ENCODE data around the gene TOX2.

The TOX2 gene

DNA sequence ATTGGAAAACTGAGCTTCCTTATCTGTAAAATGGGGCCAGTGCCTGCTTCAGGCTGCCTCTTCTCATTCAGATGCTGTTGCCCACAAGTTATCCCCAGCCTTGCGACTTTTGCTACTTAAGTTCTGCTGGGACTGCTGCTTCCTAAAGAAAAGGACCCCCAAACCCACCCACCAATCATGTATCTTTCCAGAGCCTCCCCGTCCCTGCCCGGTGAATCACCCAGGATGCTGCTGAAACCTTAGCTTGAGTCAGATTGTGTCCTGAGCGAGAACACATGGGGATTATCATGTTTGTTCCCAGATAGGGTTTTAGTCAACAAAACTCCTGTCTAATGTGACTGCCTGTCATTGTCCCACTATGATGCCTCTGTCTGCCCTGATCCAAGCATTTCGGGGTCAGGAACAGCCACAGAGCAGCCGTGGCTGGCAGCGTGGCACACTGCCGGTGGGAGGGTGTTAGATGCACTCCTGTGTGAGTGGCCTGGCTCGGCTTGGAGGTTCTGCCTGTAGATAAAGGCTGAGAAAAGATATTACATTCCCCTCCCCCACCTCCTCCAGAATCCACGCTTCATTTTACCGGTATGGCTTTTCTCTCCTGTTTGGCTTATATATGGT, 79.9 kb downstream of the TOX2 start:
- in situ Hi-C loops (cut with HindIII; ENCODE audit: low sequenced_read_pairs): no loop called here

DNA sequence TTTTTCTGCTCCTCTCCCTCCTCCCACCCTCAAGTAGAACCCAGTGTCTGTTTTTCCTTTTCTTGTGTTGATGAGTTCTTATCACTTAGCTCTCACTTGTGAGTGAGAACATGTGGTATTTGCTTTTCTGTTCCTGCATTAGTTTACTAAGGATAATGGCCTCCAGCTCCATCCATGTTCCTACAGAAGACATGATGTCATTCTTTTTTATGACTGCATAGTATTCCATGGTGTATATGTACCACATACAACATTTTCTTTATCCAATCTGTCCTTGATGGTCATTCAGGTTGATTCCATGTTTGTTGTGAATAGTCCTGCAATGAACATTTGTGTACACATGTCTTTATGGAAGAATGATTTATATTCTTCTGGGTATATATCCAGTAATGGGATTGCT, 81.0 kb downstream of the TOX2 start:
- in situ Hi-C loops (cut with HindIII; ENCODE audit: low sequenced_read_pairs): no loop called here

DNA sequence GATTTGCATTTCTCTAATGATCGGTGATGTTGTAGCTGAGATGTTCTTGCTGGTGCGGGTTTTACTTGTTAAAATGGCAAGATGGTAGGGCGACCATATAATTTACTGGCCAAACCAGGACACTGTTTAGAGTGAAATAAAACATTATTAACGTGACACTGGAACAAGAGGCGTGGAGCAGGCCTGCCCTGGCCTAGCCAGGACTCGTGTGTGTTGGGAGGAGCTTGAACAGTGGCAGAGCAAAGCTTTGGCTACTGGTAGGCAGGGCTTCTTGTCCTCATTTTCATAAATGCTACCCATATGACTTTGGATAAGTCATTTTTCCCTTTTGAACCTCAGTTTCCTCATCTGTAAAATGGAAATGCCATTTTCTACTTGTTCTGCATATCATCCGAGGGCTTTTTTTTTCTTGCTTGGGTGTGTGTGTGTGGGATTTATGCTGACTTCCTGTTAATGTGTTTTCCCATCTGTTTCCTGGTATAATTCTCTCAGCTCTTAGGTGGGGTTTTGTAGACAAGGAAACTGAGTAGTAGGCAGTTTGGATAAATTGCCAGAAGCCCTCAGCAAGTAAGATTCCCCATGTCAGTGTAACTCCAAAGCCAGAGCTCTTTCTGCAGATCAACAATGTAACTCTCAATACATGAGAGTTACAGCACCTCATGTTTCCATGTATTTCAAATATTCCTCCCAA, 81.7 kb downstream of the TOX2 start:
- in situ Hi-C loops (cut with HindIII; ENCODE audit: low sequenced_read_pairs): no loop called here

DNA sequence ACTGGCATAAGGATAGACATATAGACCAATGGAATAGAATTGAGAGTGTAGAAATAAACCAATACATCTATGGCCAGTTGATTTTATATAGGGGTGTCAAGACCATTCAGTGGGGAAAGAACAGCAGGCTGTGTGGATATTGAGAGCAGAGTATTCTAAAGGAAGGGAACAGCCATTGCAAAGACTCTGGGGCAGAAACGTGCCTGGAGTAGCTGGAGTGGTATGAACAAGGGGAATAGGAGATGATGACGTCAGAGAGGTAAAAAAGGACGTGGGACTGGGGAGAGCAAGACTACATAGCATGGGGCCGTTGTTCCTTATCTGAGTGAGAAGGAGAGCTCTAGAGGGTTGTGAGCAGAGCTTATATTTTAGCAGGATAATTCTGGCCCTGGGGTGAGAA, 85.2 kb downstream of the TOX2 start:
- in situ Hi-C loops (cut with HindIII; ENCODE audit: low sequenced_read_pairs): no loop called here

DNA sequence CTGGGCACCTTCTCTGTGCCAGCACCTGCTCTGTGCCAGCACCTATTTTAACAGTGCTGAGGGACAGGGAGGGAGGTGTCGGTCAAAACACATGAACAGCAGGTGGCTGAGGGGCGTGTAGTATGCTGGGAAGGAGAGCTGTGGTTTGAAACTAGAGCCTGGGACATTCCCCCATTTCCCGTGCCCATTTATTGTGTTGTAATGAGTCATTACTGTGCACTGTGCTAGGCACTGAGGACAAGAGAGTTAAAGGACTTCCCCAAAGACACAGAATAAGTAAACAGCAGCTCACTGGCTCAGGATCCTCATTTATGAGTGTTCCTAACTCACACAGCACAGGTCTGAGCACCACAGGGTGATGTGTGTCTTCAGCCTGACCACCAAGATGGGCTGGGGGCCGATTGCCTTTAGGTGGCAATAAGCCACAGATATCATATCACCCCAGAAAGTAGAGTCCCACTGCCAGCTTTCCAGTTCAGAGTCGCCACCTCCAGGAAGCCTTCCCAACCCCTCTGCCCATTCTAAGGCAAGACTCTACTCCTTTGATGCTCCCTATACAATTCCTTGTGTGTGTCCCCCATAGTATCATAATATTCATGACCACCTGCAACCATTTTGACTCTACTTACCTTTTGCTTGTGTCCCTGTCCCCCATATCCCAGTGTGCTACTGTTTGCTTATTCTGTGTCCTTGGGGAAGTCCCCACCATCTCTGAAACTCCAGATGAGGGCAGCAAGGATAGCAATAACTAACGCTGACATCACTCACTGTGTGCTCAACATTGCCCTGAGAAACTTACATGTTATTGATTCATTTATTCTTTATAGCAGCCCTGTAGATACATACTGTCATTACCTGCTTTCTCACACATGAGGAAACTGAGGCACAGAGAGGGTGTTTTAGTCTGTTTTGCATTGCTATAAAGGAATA, 87.3 kb downstream of the TOX2 start:
- in situ Hi-C loops (cut with HindIII; ENCODE audit: low sequenced_read_pairs): no loop called here

DNA sequence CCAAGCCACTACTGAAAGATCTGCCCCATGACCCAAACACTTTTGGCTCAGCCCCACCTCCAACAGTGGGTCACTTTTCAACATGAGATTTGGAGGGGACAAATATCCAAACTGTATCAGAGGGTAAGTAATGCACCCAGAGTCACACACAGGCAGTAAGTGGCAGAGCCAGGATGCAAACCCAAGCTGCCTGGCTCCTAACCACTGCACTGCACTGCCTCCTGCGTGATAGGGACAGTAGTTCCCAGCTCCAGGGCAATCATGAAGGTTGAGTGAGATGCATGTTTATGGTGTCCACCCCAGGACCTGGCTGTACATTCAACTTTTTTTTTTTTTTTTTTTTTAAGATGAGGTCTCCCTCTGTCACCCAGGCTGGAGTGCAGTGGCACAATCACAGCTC, 88.2 kb downstream of the TOX2 start:
- in situ Hi-C loops (cut with HindIII; ENCODE audit: low sequenced_read_pairs): no loop called here

DNA sequence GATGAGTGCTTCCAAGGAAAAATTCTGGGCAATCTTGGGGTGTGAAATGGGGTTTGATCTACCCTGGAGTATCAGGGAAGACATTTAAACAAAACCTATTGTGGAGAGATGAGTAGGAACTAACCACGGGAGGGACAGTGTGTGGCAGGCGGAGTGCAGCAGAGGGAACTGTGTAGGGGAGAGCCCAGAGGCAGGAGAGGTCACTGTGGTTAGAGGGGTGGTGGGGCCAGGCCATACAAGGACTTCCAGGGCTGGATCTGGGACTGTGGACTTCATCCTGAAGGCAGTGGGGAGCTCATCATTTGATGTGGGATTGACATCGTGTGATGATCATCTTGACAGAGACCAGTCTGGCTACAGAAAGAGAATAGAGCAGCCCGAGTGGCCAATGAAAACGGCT, 89.0 kb downstream of the TOX2 start:
- in situ Hi-C loops (cut with HindIII; ENCODE audit: low sequenced_read_pairs): no loop called here

DNA sequence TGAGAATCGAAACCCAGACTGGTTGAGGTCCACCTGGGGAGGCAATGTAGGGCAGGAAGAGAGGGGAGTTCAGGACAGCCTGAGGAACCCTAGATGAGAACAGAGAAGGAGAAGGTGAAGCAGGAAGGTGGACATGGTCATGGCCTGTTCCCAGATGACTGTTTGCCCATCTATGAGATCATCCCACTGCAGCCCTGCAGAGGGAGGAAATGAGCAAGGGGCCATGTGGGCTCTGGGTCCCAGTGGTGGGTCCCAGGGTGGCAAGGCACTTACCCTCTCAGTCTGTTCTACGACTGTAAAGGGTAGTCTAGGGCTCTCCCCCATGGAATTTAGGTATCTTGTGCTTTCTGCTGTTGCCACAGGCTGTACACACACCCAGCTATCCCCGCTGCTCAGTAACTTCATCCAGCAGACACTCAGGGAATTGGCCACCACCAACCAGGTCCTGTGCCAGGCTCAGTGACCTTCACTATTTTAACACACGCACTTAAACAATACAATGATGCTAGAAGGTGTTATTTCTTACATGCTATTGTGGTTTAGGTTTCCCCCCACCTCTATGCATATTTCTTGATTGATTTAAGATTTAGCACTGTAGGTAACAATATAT, 89.8 kb downstream of the TOX2 start:
- in situ Hi-C loops (cut with HindIII; ENCODE audit: low sequenced_read_pairs): no loop called here

DNA sequence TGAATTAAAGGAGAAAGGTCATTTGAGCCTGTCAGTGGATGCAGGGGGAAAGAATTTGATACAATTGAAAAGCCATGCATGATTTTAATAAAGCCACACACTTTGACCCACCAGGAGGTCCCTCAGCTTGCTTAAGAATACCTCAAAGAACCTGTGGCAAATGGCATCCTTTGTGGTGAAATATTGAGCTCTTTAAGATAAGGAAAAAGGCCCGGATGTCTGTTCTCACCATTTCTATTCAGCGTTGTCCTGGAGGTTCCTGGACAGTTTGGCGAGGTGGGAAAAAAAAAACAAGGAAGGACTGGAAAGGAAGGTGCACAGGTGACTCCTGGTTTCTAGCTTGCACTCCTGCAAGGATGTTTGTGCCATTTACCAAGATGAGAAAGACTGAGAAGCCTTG, 91.0 kb downstream of the TOX2 start:
- in situ Hi-C loops (cut with HindIII; ENCODE audit: low sequenced_read_pairs): no loop called here

DNA sequence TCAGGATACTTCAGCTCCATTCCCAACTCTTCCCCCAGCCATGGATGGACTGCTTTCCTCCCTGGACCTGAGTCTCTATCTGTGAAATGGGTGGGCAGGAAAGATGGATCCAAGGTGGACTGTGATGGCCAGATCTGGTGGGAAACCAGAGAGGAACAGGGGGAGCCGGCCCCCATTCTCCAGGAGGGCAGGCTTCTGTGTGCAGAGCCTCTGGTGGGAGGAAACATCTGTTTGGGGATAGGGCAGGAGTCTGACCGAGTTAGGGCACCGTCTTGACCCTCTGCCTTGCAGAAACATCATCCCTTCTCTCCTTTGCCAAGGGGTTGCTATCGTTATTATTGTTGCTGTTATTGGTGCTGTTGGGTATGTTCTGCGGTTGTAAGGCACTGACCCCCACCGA, 91.5 kb downstream of the TOX2 start:
- in situ Hi-C loops (cut with HindIII; ENCODE audit: low sequenced_read_pairs): no loop called here

DNA sequence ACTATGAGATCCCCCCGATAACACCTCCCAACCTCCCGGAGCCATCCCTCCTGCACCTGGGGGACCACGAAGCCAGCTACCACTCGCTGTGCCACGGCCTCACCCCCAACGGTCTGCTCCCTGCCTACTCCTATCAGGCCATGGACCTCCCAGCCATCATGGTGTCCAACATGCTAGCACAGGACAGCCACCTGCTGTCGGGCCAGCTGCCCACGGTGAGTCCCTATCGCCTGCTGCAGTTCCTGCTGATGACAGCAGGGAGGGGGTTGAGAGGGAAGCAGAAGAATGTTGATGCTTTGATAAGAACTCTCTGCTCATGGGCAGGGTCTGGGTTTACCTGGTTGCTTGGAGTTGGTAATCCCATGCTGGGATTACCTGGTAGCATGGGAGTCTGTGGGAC, 91.9 kb downstream of the TOX2 start:
- in situ Hi-C loops (cut with HindIII; ENCODE audit: low sequenced_read_pairs): no loop called here

DNA sequence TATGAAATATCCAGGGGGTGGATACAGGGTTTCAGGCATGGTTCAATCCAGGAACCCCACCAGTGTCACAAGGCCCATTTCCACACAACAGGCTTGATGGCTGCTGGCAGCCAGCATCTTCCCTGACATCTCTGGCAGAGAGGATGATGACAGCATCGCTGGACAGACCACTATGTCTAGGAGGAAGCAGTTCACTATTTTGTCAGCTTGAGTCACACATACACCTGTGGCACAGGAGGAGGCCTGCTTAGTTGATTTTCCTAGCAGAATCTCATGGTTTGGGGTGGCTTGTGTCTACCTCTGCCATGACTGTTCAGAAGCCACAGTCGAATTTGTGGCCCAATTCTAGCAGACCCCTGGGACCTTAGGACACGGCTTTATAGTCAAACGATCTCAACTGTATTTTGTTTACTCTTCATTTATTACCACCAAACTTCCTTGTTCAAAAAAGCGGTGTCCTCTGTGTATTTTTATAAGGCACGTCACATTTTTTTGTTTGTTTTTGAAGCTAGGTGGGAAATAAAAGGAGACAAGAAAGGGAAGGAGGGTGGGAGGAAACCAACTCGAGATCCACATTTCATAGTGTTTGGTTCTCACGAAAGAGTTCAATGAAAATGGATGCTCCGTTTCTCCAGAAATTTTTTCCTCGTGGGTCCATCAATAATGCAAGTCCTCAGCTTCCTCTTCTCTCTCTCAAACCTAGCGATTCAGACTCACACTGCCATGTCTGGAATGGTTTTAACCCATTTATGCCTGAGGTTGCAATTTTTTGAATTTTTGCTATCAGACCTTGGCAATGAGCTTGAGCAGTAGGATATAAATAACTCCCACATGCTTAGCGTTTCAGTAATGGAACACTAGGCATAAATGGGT, 94.4 kb downstream of the TOX2 start:
- in situ Hi-C loops (cut with HindIII; ENCODE audit: low sequenced_read_pairs): no loop called here

DNA sequence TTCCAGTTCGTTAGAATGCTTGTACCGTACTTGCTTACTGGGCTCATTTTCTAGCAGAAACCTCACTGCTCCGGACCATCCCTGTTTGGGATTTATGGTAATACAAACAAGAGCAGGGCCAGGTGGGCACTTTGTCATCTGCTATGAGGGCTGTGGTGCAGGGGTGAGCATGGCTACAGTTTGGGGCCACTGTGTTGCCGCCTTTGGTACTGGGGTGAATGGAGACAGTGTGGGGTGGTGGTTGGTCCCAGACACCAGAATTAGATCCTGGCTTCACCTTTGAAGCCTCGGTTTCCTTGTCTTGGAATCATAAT, 95.0 kb downstream of the TOX2 start:
- in situ Hi-C loops (cut with HindIII; ENCODE audit: low sequenced_read_pairs): no loop called here

DNA sequence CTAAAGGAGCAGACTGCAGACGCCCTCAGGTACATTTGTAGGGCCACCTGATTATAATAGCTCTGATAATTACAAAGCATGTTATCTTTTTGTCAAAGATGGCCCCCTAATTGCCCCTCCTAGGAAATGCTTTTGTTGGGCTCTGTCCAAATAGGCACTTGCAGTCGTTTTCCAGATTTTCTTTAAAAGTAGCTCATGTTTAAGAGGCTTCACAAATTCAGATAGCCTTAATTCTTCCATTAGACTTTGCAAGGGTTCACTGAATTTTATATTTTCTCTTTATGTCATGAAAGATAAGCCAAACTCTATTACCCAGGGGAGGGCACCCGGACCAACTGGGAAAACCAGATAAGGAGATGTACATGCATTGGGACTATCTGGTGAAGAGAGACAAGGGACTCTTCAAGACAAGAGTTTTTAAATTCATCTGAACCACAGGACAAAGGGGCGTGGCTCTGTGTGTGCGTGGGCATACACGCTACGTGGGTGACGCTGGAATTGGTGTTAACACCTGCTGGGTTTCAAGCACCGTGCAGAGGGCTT, 95.6 kb downstream of the TOX2 start:
- in situ Hi-C loops (cut with HindIII; ENCODE audit: low sequenced_read_pairs): no loop called here

DNA sequence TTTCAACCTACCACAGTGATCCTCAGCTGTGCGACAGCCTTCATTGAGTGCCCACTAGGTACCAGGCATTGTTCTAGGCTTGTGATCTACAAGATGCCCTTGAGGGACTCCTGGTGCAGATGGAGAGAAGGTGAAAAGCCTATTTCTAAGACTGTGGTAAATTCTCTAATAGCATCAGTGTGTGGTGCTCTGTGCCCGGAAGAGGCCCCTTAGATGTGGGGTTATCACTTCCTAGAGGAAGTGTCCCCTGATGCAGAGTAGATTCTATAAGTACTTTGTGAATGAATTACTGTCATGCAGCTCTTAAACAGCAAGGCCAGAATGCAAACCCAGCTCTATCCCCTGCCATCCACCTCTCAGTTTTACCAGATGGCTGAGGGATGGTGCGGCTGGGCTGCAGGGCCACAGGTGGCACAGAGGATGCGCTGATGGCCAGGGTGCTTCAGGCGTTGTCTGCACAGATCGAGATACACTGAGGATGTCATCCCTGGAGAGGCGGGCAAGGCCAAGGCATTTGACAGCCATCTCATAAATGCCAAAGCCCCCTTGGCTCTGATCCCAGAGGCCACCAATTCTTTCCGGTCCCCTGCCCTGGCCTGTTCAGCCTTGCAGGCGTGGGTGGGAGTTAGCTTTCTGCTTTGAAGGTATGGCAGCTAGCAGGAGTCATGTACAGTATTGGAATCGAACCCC, 96.7 kb downstream of the TOX2 start:
- in situ Hi-C loops (cut with HindIII; ENCODE audit: low sequenced_read_pairs): no loop called here

DNA sequence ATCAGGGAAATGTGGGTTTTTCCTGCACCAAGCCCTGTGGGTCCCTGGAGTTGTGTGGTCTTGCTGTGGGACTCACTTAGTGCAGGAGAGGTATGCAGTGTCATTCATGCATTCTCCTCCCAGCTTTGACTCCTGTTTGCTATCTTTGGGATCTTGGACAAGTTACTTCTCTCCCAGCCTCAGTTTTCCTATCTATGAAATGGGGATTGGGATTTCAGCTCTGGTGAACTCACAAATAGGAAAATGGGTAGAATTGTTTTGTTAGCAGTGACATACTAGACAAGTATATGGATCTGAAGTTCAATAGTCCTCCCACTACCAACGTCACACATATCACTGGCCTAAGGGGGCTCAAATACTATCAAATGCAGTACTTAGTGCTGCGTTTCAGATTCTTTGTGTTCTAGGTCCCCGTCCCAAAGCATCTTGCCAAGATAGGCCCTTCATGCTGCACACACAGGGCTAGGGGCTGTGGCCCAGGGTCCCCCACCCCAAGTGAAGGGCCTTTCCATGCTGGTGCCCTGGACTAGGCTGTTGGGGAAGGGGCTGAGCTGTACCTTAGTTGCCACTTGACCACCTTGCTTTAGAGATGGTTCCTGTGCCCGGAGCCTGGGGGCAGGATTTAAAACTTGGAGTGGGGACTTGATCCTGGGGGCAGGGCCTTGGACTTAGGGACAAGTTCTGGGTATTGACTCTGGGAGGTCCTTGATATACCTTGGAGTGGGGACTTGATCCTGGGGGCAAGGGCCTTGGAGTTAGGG, 98.0 kb downstream of the TOX2 start:
- in situ Hi-C loops (cut with HindIII; ENCODE audit: low sequenced_read_pairs): no loop called here

DNA sequence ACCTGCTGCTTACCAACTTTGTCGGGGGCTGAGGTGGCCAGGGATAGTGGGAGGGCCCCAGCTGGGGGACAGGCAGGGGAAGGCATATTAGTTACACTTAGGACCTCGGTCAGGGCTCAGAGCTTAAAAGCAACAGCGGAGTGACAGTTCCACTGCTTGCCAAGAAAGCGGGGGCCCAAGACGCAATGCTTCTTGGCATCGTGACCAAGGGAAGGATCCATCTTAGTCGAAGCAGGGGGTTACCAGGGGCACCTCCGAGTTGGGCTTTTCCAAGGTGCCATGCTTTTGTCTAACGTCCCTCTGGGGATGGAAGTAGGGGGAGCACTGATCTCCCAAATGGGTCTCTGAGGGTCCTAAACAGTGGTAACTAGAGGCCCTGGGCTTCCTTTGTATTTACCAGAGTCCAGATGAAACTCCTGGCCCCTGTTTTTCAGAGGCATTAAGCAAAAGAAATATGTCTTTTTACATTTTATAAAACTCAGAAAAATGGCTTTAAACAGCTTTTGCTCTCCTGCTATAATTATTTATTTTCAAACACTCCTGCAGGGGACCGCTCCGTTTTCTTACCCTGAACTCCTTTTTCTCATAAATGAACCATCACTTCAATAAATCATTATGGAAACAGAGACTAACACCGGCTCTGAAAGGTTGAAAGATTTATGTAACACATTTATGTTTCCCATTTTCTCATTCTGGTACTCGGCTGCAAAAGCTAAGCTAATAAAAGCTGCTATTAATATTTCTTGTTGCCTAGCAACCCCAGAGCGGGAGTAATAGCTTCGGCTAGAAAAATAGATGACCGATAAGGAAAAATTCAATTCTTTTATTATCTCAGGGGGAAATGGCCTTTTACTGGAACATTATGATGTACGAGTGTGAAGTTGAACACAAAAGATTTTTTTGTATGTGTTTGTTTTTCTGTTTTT, 100.4 kb downstream of the TOX2 start:
- in situ Hi-C loops (cut with HindIII; ENCODE audit: low sequenced_read_pairs): no loop called here

DNA sequence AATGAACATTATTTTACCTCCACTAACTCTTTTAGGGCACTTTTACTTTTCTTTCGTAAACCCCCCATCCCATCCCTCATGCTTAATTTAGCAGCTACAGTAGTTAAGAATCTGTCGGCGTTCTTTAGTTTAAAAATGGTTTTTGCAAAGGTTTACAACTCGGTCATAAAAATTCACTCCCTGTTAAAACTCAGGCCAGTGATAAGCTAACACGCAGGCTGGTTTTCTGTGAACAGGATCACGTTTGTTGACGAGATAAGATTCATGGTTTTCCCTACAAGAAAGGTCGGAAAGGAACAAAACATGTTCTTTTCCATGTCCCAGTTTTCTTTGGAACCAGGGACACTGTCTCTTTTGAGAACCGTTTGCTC, 101.1 kb downstream of the TOX2 start:
- in situ Hi-C loops (cut with HindIII; ENCODE audit: low sequenced_read_pairs): no loop called here

Data from DLD1 (cell line).